SK-N-SH treated with all-trans-retinoic acid at 6 μM for 48 hours (cell line): ENCODE measurements around the gene C11orf52.

Experiments used
- ARNTL ChIP-seq: fragments of 450-650 bp; formaldehyde crosslinking; IDR thresholded peaks from 2 replicates; pipeline ENCODE4 v1.5.0; 2020; ENCODE audit warnings: low read depth, mild to moderate bottlenecking, moderate library complexity, borderline replicate concordance
- BACH2 ChIP-seq: fragments of 250-450 bp; sonication (Bioruptor Pico); IDR thresholded peaks from 2 replicates; pipeline ENCODE4 v1.9.0; 2021; ENCODE audit warnings: mild to moderate bottlenecking, borderline replicate concordance
- CSDC2 ChIP-seq: fragments of 250-450 bp; sonication (Bioruptor Pico); IDR thresholded peaks from 2 replicates; pipeline ENCODE4 v1.5.0; 2020; ENCODE audit warnings: mild to moderate bottlenecking, moderate library complexity
- PATZ1 ChIP-seq: fragments of 250-450 bp; sonication (Bioruptor Pico); IDR thresholded peaks from 2 replicates; pipeline ENCODE4 v1.8.0; 2020; ENCODE audit warnings: mild to moderate bottlenecking, moderate library complexity, borderline replicate concordance
- RARB ChIP-seq: fragments of 250-450 bp; sonication (Bioruptor Pico); IDR thresholded peaks from 2 replicates; pipeline ENCODE4 v1.8.0; 2021; ENCODE audit warnings: mild to moderate bottlenecking, moderate library complexity
- SNAI2 ChIP-seq: fragments of 250-450 bp; sonication (Bioruptor Pico); IDR thresholded peaks from 2 replicates; pipeline ENCODE4 v1.5.0; 2020; ENCODE audit warnings: mild to moderate bottlenecking, moderate library complexity
- TCF4 ChIP-seq: fragments of 250-450 bp; sonication (Bioruptor Pico); IDR thresholded peaks from 2 replicates; pipeline ENCODE4 v1.8.0; 2021; ENCODE audit warnings: mild to moderate bottlenecking, moderate library complexity, borderline replicate concordance
- ZC3H10 ChIP-seq: fragments of 250-450 bp; sonication (Bioruptor Pico); IDR thresholded peaks from 2 replicates; pipeline ENCODE4 v1.5.1; 2021; ENCODE audit warnings: mild to moderate bottlenecking, moderate library complexity
- ZFP3 ChIP-seq: fragments of 250-450 bp; sonication (Bioruptor Pico); IDR thresholded peaks from 2 replicates; pipeline ENCODE4 v1.5.0; 2020; ENCODE audit warnings: mild to moderate bottlenecking, moderate library complexity
- ZNF70 ChIP-seq: fragments of 450-650 bp; formaldehyde crosslinking; IDR thresholded peaks from 2 replicates; pipeline ENCODE4 v1.5.0; 2020; ENCODE audit warnings: mild to moderate bottlenecking, moderate library complexity
- TF ChIP-seq, protein P1 (sequence below): fragments of 250-450 bp; sonication (Bioruptor Pico); IDR thresholded peaks from 2 replicates; pipeline ENCODE4 v1.5.1; 2020; ENCODE audit warnings: low read depth, mild to moderate bottlenecking, moderate library complexity

- TF ChIP-seq RARB (no peak), ZNF70 (CRISPR knock-in tag) (no peak), ARNTL (CRISPR knock-in tag) (no peak), TCF4 (CRISPR knock-in tag) (no peak), ZC3H10 (CRISPR knock-in tag) (no peak), PATZ1 (CRISPR knock-in tag) (no peak), CSDC2 (CRISPR knock-in tag) (no peak), SNAI2 (no peak), ZFP3 (no peak), BACH2 (CRISPR knock-in tag) (no peak)
- TF ChIP-seq, protein P1, sequence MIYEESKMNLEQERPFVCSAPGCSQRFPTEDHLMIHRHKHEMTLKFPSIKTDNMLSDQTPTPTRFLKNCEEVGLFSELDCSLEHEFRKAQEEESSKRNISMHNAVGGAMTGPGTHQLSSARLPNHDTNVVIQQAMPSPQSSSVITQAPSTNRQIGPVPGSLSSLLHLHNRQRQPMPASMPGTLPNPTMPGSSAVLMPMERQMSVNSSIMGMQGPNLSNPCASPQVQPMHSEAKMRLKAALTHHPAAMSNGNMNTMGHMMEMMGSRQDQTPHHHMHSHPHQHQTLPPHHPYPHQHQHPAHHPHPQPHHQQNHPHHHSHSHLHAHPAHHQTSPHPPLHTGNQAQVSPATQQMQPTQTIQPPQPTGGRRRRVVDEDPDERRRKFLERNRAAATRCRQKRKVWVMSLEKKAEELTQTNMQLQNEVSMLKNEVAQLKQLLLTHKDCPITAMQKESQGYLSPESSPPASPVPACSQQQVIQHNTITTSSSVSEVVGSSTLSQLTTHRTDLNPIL (CRISPR knock-in tag), result no peak
Measured at GRCh38 chr11:111945198-111945597, 26.5 kb downstream of the C11orf52 start.
